ENCODE results near the gene CDON. TPM values are rescaled to one million over a fixed set of nuclear protein-coding genes. Genes with fewer than 3 reads are reported as not detected.

The CDON gene
- total RNA-seq, 1 donor from 2014 or later: 4.4 TPM

GRCh38 chr11:125971618-125972017, 91.0 kb downstream of the CDON start:
- intact Hi-C loops (cut with DNase I): no loop called here
- DNase-seq (ENCODE audit: low spot score): no peak

DNA sequence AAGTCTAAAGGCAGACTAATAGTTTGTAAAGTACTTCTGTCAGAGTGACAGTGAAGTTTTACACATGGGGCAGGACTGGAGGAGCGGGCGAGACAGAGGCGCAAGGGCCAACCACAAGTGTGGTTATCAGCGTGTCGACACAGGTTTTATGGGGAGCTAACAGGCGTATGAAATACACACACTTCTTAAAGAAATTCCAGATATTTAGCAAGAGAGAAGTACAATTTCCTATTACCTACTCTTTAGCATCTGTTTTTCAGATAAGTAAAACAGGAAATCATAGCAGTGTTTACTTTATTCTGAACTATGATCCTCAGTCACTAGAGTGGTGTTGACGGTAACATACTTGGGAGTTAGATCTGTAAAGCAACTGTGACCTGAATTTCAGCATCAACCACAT, 94.3 kb downstream of the CDON start:
- intact Hi-C loops (cut with DNase I): no loop called here
- no peak for DNase-seq (ENCODE audit: low spot score)

- no peak for DNase-seq (ENCODE audit: low spot score)
- intact Hi-C loops (cut with DNase I): no loop called here
Observed at GRCh38 chr11:125967515-125967914, 95.2 kb downstream of the CDON start.

GRCh38 chr11:125960771-125961170, 101.9 kb downstream of the CDON start:
- DNase-seq (ENCODE audit: low spot score): no peak
- intact Hi-C loops (cut with DNase I): no loop called here

DNA sequence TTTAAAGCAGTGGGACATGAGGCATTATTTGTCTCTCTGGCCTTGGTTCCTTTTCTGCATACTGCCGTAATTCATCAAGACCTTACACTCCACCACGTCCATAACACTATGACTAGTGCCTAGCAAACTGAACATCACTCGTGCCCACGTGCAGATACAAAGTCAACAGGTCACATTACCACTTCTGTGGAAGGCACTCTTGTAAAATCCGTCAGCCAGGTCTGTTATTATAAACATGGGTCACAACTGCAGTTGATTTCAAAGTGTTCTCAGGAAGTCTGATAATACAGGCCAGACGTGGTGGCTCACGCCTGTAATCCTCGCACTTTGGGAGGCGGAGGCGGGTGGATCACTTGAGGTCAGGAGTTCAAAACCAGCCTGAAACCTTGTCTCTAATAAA, 102.7 kb downstream of the CDON start:
- intact Hi-C loops (cut with DNase I): no loop called here
- no peak for DNase-seq (ENCODE audit: low spot score)

DNA sequence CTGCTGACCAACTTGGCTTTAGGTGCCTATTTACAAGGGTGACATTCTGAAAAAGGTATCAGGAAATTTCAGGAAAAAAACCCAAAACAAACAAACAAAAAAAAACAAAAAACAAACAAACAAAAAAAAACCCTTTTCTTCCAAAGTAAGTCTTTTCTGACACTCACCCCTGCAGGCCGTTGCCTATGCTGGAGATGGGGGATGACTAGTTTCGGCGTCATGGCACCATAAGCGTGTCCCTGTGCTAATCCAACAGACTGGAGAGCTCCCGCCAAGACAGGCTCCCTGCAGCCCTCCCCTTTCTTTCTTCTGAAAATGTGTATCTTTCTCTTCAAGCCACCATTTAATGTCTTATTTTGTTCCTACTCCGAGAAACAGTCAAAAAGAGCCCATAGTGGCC, 103.2 kb downstream of the CDON start:
- intact Hi-C loops (cut with DNase I): no loop called here
- DNase-seq (ENCODE audit: low spot score): no peak

DNA sequence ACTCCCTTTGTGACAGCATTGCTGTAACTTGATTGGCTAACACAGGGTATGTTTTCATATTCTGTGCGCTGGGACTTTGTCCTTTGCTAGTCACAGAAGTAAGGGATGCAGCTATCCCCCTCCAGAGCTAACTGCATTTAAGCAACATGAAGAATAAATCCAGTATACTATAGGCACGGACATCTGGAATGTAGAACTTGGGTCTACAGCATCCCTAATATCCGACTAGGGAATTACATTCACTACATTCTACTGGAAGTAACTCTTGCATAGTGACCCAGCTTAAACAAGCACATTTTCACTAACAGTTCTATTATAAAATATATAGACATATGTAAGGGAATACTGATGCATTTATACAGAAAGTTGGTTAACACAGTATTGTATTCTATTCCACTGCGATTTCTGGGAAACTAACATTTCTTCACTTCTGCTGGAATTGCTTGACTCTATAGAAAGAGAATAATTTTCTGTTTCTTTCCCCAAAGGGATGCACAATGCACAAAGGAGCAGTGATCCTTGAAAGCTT, 103.7 kb downstream of the CDON start:
- intact Hi-C loops (cut with DNase I): no loop called here
- DNase-seq (ENCODE audit: low spot score): no peak

- intact Hi-C loops (cut with DNase I): no loop called here
- DNase-seq (ENCODE audit: low spot score): no peak
Observed at GRCh38 chr11:125957618-125958332, 104.9 kb downstream of the CDON start.

DNA sequence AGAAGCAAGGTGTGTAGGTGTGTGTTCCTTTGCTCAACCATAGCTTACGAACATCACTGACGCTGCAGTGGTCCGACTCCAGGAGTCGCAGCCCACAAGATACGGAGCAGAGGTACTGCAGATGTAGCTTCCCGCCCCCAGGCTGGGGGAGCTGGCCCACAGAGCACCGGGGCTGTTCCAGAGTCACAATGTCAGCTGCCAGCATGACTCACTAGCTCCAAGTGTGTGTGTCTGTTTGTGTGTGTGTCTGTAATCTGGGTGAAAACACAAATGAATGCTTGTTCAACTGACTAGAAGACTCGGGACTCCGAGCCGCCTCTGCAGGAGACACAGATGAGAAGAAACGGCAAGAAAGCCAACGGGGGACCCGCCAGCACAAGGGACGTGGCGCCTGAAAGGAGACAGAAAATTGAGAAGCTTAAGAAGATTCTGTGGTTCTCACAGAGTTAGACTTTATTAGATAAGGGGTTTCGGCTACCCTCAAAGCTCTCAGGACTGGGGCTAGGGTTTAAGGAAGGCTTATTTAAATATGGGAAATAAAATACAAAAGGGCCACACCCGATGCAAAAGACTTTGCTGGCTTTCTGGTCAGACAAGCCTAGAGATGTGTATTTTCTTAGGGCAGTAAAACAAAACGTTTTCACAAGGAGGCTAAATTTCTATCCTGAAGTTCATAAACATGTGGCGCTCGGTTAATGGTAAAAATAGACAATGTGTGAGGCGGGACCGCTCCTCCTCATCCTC, 106.1 kb downstream of the CDON start:
- intact Hi-C loops (cut with DNase I): no loop called here

GRCh38 chr11:125955856-125956255, 106.8 kb downstream of the CDON start:
- DNase-seq (ENCODE audit: low spot score): no peak
- intact Hi-C loops (cut with DNase I): no loop called here

More for the DNA sequence above, 106.1 kb downstream of the CDON start:
- no peak for DNase-seq (ENCODE audit: low spot score)

- peak; percentile 57 for DNase-seq (ENCODE audit: low spot score)
- intact Hi-C loops (cut with DNase I): no loop called here
Observed at GRCh38 chr11:125954945-125955640, 107.6 kb downstream of the CDON start.

- no peak for DNase-seq (ENCODE audit: low spot score)
- intact Hi-C loops (cut with DNase I): no loop called here
Observed at GRCh38 chr11:125954123-125954944, 108.3 kb downstream of the CDON start.

DNA sequence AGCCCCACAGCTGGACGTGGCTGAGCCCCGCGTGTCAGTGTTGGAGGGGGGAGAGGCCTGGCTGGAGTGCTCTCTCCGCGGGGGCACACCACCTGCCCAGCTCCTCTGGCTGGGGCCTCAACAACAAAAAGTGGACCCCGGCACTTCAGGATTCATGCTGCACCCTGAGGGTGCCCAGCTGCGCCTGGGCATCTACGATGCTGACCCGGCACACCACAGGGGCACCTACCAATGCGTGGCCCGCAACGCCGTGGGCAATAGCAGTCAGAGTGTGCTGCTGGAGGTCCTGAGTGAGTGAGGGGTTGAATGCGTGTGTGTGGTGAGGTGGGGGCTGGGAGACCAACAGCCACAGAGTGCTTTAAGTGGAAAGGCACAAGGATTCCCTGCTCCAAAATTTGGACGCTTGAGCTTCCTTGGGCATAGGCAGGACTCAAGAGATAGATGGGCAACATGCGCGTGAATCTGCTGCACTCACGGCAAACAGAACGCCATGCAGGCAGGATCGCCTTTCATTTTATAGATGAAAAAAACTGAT, 109.2 kb downstream of the CDON start:
- intact Hi-C loops (cut with DNase I): no loop called here

DNA sequence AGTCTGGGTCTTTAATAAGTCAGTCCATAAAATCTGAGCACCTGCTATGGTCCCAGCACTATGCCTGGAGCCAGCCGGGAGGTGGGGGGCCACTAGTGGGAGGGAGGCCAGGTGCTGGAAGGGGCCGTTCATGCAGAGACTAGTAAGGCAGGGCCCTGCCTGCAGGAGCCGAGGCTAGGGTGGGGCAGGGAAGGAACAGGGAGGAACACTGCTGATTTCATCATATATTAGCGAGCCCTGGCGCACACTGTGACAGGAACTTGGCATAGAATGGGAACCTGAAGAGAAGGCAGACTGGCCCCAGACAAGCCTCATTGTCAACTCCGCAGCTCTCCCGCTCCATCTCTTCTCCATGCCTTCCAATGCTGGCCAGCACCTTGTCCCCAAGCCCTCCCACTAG, 109.7 kb downstream of the CDON start:
- intact Hi-C loops (cut with DNase I): no loop called here
- DNase-seq (ENCODE audit: low spot score): no peak

More for the DNA sequence above, 109.2 kb downstream of the CDON start:
- no peak for DNase-seq (ENCODE audit: low spot score)

DNA sequence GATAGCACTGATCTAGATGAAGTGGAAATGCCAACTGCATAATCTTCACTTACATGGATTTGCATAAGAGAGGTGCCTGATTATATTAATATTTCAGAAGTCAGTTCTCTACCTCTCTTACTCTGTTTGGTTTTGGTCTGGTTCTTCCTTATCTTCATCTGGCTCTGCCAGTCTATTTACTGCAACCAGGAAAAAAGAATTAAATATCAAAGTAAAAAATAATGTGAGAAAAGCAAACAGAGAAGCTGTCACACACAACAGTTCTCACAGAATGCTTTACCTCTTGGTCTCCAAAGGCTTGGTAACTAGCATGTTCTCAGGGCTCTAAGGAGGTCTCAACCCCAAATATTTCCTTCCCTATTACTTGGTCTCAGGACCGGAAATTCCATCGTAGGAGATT, 110.1 kb downstream of the CDON start:
- intact Hi-C loops (cut with DNase I): no loop called here
- DNase-seq (ENCODE audit: low spot score): no peak

- intact Hi-C loops (cut with DNase I): no loop called here
- no peak for DNase-seq (ENCODE audit: low spot score)
Observed at GRCh38 chr11:125951731-125952130, 110.9 kb downstream of the CDON start.

DNA sequence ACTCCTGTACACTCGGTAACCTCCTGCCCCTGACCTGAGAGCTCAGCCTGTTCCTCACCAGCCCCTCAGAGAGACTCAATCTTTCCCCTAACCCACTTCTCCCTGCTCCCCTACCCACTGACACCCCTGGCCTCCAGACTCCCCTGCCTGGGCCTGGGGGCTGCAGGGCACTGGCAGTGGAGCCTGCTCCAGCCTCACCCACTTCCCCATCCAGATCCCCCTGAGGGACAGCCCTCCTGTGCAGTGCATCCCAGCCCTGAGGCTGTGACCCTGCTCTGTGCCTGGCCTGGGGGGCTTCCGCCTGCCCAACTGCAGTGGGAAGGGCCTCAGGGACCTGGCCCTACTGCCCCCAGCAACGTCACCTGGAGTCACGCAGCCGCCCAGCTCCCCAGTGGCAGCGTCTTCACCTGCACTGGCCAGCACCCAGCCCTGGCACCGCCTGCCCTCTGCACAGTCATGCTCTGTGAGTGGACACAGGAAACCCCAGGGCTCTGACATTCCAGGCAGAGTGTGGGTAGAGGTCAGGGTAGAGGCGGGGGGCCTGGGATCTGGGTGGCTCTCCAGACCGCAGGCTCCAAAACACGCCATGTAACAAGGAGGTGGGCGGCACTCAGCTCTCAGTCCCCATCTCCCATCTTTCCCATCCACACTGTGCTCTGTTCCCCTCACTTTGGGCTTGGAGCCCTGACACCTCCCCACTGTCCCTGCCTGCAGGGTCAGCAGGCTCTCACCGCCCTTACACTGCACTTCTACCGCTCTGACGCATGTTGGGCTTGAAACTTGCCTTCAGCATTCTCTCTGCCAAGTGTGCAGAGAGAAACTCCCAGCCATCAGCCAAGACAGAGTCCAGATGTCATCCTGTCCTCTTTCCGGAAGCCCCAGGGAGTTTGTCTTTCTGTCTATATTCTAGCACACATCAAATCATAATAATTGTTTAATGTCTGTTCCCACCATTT, 111.7 kb downstream of the CDON start:
- no peak for DNase-seq (ENCODE audit: low spot score)
- intact Hi-C loops (cut with DNase I): no loop called here

DNA sequence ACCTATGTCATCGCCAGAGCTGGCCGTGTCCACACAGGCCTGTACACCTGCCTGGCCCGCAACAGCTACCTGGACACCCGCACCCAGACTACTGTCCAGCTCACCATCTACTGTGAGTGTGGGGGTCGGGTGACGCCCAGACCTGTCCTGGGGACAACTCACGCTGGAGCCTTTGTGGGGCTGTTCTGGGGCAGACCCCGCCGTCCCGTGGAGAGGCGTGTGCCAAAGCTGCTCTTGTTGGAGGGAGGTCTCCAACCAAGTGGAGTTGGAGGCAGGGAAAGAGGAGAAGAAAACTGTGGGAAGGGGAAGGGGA, 112.5 kb downstream of the CDON start:
- intact Hi-C loops (cut with DNase I): no loop called here
- DNase-seq (ENCODE audit: low spot score): no peak

Data from cardiac septum (tissue), 1 donor.